RWPE1 (cell line): Measurements from ENCODE around the gene PGA5.

Source experiments
- CTCF ChIA-PET: fragments of 350-600 bp; sonication (Branson Sonifier 250); formaldehyde crosslinking; extraction: SDS; loops from one replicate; lab custom pipeline; 2021; lab: Yijun Ruan, JAX
- POLR2A ChIA-PET: fragments of 400-600 bp; formaldehyde crosslinking; extraction: SDS; loops from one replicate; lab custom pipeline; 2020; ENCODE audit warnings: antibody characterized with exemption; ENCODE audit not compliant: low non-redundant PET; lab: Yijun Ruan, JAX
- DNase-seq: peaks from one replicate; pipeline ENCODE4 v3.0.0; 2012; ENCODE audit warnings: low spot score
- H3K27ac ChIP-seq: fragments of 450-650 bp; 2 replicates; pipeline ENCODE4 v1.5.1; 2017
- TF ChIP-seq, protein P1 (sequence below): fragments of 450-650 bp; conservative IDR thresholded peaks from 2 replicates; pipeline ENCODE4 v1.5.1; 2017; ENCODE audit warnings: low read depth, mild to moderate bottlenecking

Gene PGA5

DNA sequence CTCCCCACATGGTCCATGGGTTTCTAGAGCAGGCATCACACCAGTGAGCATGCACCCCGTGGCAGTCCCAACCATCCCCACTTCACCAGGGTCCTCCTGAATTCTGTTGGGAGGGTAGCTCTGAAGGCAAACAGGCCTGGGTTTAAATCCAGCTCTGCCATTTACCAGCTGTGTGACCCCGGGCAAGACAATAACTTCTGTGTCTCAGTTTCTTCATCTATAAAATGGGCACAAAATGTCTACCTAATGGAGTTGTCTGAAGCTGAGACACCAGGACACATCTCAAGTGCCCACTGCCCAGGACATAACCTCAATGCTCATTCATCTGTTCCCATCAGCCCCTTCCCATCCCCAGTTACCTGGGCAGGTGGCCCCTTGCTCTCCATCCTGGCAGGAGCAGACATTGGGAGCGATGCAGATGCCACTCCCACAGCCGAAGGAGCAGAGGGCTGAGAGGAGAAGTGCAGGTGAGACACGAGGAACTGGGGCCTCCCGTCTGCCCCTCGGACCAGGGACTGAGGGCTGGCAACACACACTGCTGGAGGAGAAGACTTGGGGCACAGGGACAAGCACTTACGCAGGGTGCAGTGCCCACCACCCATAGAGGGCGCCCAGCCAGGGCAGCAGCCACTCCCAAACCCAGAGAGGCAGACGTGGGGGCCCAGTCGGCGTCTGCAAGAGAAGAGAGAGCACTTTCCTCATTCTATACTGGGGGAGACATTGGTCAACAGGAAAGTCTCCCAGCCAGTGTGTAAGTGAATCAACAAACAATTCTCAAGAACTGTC is 50.1 kb downstream of the PGA5 start:
- TF ChIP-seq, protein P1, sequence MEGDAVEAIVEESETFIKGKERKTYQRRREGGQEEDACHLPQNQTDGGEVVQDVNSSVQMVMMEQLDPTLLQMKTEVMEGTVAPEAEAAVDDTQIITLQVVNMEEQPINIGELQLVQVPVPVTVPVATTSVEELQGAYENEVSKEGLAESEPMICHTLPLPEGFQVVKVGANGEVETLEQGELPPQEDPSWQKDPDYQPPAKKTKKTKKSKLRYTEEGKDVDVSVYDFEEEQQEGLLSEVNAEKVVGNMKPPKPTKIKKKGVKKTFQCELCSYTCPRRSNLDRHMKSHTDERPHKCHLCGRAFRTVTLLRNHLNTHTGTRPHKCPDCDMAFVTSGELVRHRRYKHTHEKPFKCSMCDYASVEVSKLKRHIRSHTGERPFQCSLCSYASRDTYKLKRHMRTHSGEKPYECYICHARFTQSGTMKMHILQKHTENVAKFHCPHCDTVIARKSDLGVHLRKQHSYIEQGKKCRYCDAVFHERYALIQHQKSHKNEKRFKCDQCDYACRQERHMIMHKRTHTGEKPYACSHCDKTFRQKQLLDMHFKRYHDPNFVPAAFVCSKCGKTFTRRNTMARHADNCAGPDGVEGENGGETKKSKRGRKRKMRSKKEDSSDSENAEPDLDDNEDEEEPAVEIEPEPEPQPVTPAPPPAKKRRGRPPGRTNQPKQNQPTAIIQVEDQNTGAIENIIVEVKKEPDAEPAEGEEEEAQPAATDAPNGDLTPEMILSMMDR = no peak
- DNase-seq = no peak
- no peak overlapping the region for H3K27ac ChIP-seq
- POLR2A ChIA-PET = no interaction called here
- CTCF ChIA-PET = no interaction called here

DNA sequence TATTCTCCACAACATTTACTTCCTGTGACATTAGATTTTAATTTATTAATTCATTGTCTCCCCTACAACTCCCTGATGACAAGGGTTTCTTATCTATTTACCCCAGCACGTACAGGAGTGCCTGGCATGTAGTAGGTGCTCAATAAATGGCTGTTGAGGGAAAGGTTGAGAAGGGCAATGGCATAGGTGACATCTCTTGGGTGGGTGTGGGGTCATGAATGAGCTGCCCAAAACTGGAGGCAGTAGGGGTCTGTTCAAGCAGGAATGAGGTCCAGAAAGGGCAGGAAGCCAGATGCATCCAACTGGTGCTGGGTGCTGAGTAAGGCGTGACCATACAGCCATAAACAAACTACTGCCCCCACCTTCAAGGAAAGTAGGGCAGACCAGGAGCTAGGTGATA is 51.4 kb downstream of the PGA5 start:
- ChIA-PET POLR2A (no interaction called here), CTCF (interaction anchor here (0.5 kb wide), 1 partner anchor 769 kb away, joined by 3 read pairs; no protein-coding TSS in a partner anchor)
- H3K27ac ChIP-seq = no peak overlapping the region
- no peak for DNase-seq
- TF ChIP-seq, protein P1 = no peak

DNA sequence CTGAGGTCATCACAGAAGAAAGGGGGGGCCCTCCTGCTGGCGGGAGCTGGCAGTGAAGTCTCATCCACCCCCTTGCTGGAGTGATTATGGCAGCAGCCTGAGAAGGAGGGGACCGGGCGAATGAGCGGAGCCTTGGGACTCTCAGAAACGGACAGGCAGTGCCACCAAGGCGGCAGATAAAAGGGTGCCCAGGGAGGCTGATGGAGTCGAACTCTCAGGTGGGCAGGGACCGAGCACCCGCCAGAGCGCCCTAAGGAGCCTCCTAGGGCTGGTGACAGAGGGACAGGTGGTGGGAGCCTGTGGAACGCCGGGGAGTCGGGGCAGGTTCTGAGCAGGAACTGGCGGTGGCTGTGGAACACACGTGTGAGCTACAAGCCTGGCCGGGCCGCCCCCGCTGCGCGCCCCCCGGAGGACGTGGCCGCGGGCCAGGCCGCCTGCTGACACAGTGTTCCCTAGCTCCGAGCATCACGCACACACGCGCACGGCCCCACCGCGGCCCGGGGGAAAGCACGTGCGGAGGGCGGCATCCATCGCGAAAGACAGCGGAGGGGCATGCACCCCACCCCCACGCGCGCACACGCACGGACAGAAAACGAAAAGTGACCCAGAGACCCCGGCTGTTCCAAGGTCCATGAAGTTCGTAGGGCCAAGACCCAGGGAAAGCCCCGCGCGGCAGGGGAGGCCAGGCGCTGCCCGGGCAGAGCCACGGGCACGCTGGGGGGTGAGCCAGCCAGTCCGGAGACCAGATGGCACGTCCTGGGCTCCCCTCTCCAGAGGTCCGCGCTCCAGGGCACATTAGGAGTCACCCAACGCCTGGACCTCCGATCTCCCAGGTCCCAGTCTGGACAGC is 53.1 kb downstream of the PGA5 start:
- TF ChIP-seq, protein P1 = no peak
- CTCF ChIA-PET = interaction anchor here (0.5 to 2.3 kb wide), 8 partner anchors 9 to 1615 kb away, joined by 3 to 15 read pairs (median 3); no protein-coding TSS in a partner anchor
- peak; percentile 24 for DNase-seq
- H3K27ac ChIP-seq = peak overlapping the region; percentile 50; the same call in 1 of the 2 replicates
- POLR2A ChIA-PET = no interaction called here

DNA sequence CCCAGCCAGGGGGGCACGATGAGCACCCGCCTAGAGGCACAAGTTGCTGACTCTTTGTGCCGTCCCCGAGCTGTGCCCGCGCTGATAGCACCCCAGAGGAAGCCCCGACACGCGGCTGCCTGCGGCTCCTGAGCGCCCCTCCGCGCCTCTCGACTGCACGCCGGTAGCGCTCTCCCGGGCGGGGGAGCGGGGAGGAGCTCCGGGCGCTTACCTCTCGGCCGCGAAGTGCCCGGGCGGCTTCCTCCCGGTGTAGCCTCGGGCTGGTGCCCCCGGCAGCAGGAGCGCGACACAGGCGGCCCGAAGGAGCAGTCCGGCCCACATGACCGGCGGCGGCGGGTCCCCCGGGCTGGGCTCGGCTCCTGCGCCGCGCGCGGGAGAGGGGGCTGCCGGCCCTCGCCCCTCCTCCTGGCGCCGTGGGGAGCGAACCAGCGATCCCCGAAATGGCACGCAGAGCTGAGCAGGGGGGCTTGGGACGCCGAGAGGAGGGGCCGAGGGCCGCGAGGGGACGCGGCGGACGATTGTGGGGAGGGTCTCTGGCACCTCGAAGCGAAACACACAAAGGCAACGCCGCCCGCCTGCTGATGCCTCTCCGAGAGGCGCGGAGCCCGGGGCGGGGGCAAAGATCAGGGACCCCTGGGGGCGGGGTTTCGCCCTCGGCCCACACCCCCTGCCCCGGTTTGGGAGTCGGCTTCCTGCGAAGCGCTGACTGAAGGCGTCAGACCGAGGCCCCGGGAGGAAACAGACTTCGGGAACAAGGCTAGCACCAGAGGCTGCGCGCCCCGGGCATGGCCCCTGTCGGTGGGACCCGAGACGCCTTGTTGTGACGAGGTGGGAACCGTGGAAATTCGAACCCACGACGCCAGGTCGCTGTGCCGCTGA is 54.0 kb downstream of the PGA5 start, which contains the start of gene VWCE:
Gene VWCE (minus strand): TSS at position 600 of the 879 bp plus-strand sequence. CDS start 279 bp downstream, at position 321.
- CTCF ChIA-PET = interaction anchor here (0.7 to 2.3 kb wide), 4 partner anchors 13 to 1614 kb away, joined by 3 to 15 read pairs (median 3); no protein-coding TSS in a partner anchor
- H3K27ac ChIP-seq = peak within 1 kb of the TSS; percentile 73; the same call in 1 of the 2 replicates
- peak; percentile 45 for DNase-seq
- POLR2A ChIA-PET = no interaction called here
- TF ChIP-seq, protein P1 = peak; percentile 49

DNA sequence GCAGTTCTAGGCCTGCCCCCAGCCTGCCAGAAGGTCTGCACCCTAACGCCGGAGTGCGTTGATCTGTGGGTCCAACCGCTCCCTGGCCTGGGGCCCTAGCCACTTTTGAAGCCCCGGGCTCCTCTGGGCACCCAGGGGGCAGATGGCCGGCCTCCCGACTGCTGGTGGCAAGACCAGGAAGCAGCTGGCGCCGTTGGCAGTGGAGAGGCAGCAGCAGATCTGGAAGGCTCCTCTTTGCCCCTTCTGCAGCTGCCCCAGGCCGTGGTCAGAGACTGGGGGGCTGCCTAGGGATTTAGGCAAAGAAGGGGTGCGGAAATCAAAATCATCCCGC is 54.6 kb downstream of the PGA5 start:
- ChIA-PET CTCF (interaction anchor here (1.1 to 2.3 kb wide), 2 partner anchors 41 to 122 kb away, joined by 4 to 15 read pairs; no protein-coding TSS in a partner anchor), POLR2A (no interaction called here)
- TF ChIP-seq, protein P1 = no peak
- H3K27ac ChIP-seq = peak overlapping the region; percentile 50; the same call in 1 of the 2 replicates
- DNase-seq = no peak
